Endothelial cell of umbilical vein (primary cell): ENCODE data around the gene PCDHA9. TPM values are rescaled to one million over a fixed set of nuclear protein-coding genes. Genes with fewer than 3 reads are reported as not detected.
"Not testable (repeated sequence)": the region's sequence is repeated elsewhere in the genome, so short reads cannot be mapped to it uniquely, and the experiment has no call there.

ENCODE experiments used
- Bru-seq: library from RNA; stranded (reverse); fragments of 400-500 nt; gene quantifications from one replicate; lab custom pipeline; 2021; lab: Mats Ljungman, UMichigan
- BruChase-seq, 2 experiments: library from RNA; stranded (reverse); fragments of 400-500 nt; gene quantifications; one replicate each; lab custom pipeline; 2021; lab: Mats Ljungman, UMichigan
- BruUV-seq: library from RNA; stranded (reverse); fragments of 400-500 nt; replicated peaks from 2 replicates; lab custom pipeline; 2021; lab: Mats Ljungman, UMichigan
- CTCF ChIA-PET: fragments of 300-600, 350-600 bp; sonication (Branson Sonifier 250); formaldehyde crosslinking; loops from one replicate; lab custom pipeline; 2021; ENCODE audit warnings: antibody characterized with exemption, inconsistent platforms; lab: Charles Lee
- POLR2A ChIA-PET: fragments of 300-600, 350-600 bp; sonication (Branson Sonifier 250); formaldehyde crosslinking; loops from one replicate; lab custom pipeline; 2021; ENCODE audit warnings: antibody characterized with exemption, inconsistent platforms; lab: Charles Lee
- DNase-seq: peaks from one replicate; pipeline ENCODE4 v3.0.0-alpha.2; 2011; ENCODE audit warnings: low read depth, low spot score
- FAIRE-seq: peaks from 2 replicates; lab custom pipeline; 2011; peaks lifted over from hg19 to GRCh38; lab: Jason Lieb, UNC
- H2AFZ ChIP-seq: 2 replicates; pipeline ENCODE4 v1.6.0; 2012; ENCODE audit warnings: low read depth, low read length, control low read depth, inconsistent platforms
- H3K27ac ChIP-seq: 2 replicates; pipeline ENCODE4 v1.5.1; 2011; ENCODE audit warnings: low read depth, mild to moderate bottlenecking, control low read depth, low read length, moderate library complexity; ENCODE audit not compliant: insufficient read depth
- H3K27me3 ChIP-seq, 2 experiments: 2 replicates each; pipeline versions ENCODE4 v1.6.0 to v1.6.1; 2011; ENCODE audit warnings: low read length in 2 of 2, mixed read lengths in 1 of 2; ENCODE audit not compliant: control insufficient read depth in 2 of 2, insufficient read depth in 2 of 2
- H3K36me3 ChIP-seq, 2 experiments: 2 replicates in 1 of 2; 3 replicates in 1 of 2; pipeline ENCODE4 v1.5.1; 2011; ENCODE audit warnings: low read length in 2 of 2, mild to moderate bottlenecking in 1 of 2, moderate library complexity in 1 of 2; ENCODE audit not compliant: control insufficient read depth in 2 of 2, insufficient read depth in 2 of 2; ENCODE audit errors: extremely low read depth in 1 of 2
- H3K4me1 ChIP-seq: 3 replicates; pipeline ENCODE4 v1.5.1; 2011; ENCODE audit warnings: mild to moderate bottlenecking, low read length; ENCODE audit not compliant: control insufficient read depth, insufficient read depth; ENCODE audit errors: extremely low read depth
- H3K4me2 ChIP-seq: 2 replicates; pipeline ENCODE4 v1.6.1; 2011; ENCODE audit warnings: low read length, control low read depth, mixed read lengths; ENCODE audit not compliant: insufficient read depth
- H3K4me3 ChIP-seq, 3 experiments: fragments of 200-600 bp in 1 of 3; sonication (generic), shearing (Covaris generic) in 1 of 3; replicated peaks in 1 of 3; 2 replicates each; pipeline ENCODE4 v1.5.1; 2011 to 2016; ENCODE audit warnings: control low read depth in 3 of 3, low read length in 3 of 3, mild to moderate bottlenecking in 2 of 3, inconsistent platforms in 1 of 3, low read depth in 1 of 3, moderate library complexity in 1 of 3; ENCODE audit not compliant: insufficient read depth in 1 of 3
- H3K79me2 ChIP-seq: 2 replicates; pipeline ENCODE4 v1.6.0; 2012; ENCODE audit warnings: low read length, inconsistent platforms; ENCODE audit not compliant: control insufficient read depth, insufficient read depth
- H3K9ac ChIP-seq: replicated peaks from 2 replicates; pipeline ENCODE3; 2011; ENCODE audit warnings: low read length, control low read depth; ENCODE audit not compliant: insufficient read depth; ENCODE audit errors: extremely low read depth
- H3K9me1 ChIP-seq: replicated peaks from 3 replicates; pipeline ENCODE4 v1.6.0; 2011; ENCODE audit warnings: mild to moderate bottlenecking, low read length; ENCODE audit not compliant: control insufficient read depth, insufficient read depth; ENCODE audit errors: extremely low read depth
- H3K9me3 ChIP-seq: replicated peaks from 2 replicates; pipeline ENCODE4 v1.5.1; 2012; ENCODE audit warnings: low read length, inconsistent platforms; ENCODE audit not compliant: control insufficient read depth, insufficient read depth
- H4K20me1 ChIP-seq: replicated peaks from 2 replicates; pipeline ENCODE3; 2011; ENCODE audit warnings: mild to moderate bottlenecking, low read length; ENCODE audit not compliant: control insufficient read depth, insufficient read depth; ENCODE audit errors: extremely low read depth
- dilution Hi-C: fragments of 300-500 bp; cut with MboI; formaldehyde crosslinking; loops from one replicate; pipeline ENCODE4 v1.15.0; 2019; ENCODE audit warnings: low sequenced_read_pairs; ENCODE audit not compliant: extremely low pct_ligation_motif_present
- intact Hi-C: fragments of 100-400 bp; cut with micrococcal nuclease; formaldehyde crosslinking; loops from one replicate; pipeline ENCODE4 v1.10.0; 2022
- long read RNA-seq: library from polyadenylated mRNA; stranded (forward); transcript quantifications from one replicate; pipeline ENCODE4 v2.0.0, GENCODE V29; 2021
- polyA minus RNA-seq, 3 experiments: library from RNA; depleted of rRNA, polyadenylated mRNA; stranded (reverse); fragments of >200 nt; gene quantifications; 1 replicate in 1 of 3; 2 replicates in 2 of 3; pipeline ENCODE4 v1.2.3, GENCODE V29; 2011
- polyA plus RNA-seq, 4 experiments: library from polyadenylated mRNA; depleted of rRNA in 3 of 4; stranded (reverse) in 3 of 4; unstranded in 1 of 4; fragments of >200 nt; gene quantifications; 2 replicates each; pipeline versions ENCODE4 v1.2.1 to v1.2.3, GENCODE V29; 2011 to 2012; ENCODE audit warnings: missing spikeins in 1 of 4
- total RNA-seq: library from RNA; stranded (reverse); gene quantifications from 2 replicates; pipeline ENCODE4 v1.2.3, GENCODE V29; 2021

The PCDHA9 gene, protein sequence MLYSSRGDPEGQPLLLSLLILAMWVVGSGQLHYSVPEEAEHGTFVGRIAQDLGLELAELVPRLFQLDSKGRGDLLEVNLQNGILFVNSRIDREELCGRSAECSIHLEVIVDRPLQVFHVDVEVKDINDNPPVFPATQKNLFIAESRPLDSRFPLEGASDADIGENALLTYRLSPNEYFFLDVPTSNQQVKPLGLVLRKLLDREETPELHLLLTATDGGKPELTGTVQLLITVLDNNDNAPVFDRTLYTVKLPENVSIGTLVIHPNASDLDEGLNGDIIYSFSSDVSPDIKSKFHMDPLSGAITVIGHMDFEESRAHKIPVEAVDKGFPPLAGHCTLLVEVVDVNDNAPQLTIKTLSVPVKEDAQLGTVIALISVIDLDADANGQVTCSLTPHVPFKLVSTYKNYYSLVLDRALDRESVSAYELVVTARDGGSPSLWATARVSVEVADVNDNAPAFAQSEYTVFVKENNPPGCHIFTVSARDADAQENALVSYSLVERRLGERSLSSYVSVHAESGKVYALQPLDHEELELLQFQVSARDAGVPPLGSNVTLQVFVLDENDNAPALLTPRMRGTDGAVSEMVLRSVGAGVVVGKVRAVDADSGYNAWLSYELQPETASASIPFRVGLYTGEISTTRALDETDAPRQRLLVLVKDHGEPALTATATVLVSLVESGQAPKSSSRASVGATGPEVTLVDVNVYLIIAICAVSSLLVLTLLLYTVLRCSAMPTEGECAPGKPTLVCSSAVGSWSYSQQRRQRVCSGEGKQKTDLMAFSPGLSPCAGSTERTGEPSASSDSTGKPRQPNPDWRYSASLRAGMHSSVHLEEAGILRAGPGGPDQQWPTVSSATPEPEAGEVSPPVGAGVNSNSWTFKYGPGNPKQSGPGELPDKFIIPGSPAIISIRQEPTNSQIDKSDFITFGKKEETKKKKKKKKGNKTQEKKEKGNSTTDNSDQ
- total RNA-seq, result not detected in 2 replicates
- polyA plus RNA-seq, result 0.03 TPM in 1 of 2 replicates, not detected in the other
- polyA plus RNA-seq (2011; cell fraction: cytosol; rRNA removed), result not detected in 2 replicates
- 0.04 and 0.05 TPM in 2 replicates for polyA plus RNA-seq (2011; cell fraction: nucleus; rRNA removed)
- not detected in 2 replicates for polyA plus RNA-seq (2012)
- polyA minus RNA-seq, result 0.10 TPM in 1 of 2 replicates, not detected in the other
- polyA minus RNA-seq (2011; cell fraction: cytosol; rRNA and poly(A)+ RNA removed), result not detected
- 0.29 and 0.48 TPM in 2 replicates for polyA minus RNA-seq (2011; cell fraction: nucleus; rRNA and poly(A)+ RNA removed)
- percentile 10 among the genes with signal in this experiment for Bru-seq, nascent RNA
- percentile 10 among the genes with signal in this experiment for BruChase-seq, experiment 1, labeled RNA remaining after a 6-hour chase
- percentile 28 among the genes with signal in this experiment for BruChase-seq, experiment 2, labeled RNA remaining after a 2-hour chase
- long read RNA-seq, result 0 reads

DNA sequence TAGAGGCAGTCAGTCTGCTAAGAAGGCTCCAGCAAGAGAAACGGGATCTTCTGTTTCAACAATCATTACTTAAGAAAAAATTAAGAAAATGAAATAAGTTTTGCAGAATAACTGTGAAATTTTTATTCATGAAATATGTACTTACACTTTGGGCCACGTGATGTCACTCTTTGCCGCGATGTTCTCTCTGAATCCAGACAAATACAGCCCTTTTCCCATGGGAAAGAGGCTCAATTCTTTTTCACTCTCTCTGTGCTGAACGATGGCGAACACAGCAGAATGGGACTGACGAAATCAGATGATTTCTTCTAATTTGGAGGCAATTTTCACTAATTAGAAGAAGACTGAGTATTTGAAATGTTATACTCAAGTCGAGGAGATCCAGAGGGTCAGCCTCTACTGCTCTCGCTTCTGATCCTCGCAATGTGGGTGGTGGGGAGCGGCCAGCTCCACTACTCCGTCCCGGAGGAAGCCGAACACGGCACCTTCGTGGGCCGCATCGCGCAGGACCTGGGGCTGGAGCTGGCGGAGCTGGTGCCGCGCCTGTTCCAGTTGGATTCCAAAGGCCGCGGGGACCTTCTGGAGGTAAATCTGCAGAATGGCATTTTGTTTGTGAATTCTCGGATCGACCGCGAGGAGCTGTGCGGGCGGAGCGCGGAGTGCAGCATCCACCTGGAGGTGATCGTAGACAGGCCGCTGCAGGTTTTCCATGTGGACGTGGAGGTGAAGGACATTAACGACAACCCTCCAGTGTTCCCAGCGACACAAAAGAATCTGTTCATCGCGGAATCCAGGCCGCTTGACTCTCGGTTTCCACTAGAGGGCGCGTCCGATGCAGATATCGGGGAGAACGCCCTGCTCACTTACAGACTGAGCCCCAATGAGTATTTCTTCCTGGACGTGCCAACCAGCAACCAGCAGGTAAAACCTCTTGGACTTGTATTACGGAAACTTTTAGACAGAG lies at the start of gene PCDHA9:
TSS of gene PCDHA9 (plus strand) at position 244 of the 964 bp plus-strand sequence. CDS start at position 358, 114 bp downstream.
- H3K4me2 ChIP-seq, H4K20me1 ChIP-seq, H3K36me3 ChIP-seq, dilution Hi-C loops, H3K4me1 ChIP-seq, BruUV-seq, H3K27me3 ChIP-seq, H3K9ac ChIP-seq, CTCF ChIA-PET, H3K4me3 ChIP-seq, POLR2A ChIA-PET, H3K79me2 ChIP-seq, H3K9me3 ChIP-seq, H3K9me1 ChIP-seq, H3K27ac ChIP-seq, DNase-seq, H2AFZ ChIP-seq: not testable (repeated sequence)
- intact Hi-C loops, result loop anchor here (1.0 kb wide), 1 partner anchor 193 kb away; no protein-coding TSS in a partner anchor
- peak; percentile 56 for FAIRE-seq
